GM20000 (cell line): ENCODE measurements around the gene CSF3.
"Not testable (repeated sequence)": the region's sequence is repeated elsewhere in the genome, so short reads cannot be mapped to it uniquely, and the experiment has no call there.

ENCODE experiments used
- DNase-seq: peaks from one replicate; pipeline ENCODE4 v3.0.0; 2012; ENCODE audit warnings: low spot score
- TF ChIP-seq, protein P1 (sequence below): IDR thresholded peaks from 2 replicates; pipeline ENCODE4 v1.5.1; 2012; ENCODE audit warnings: mild to moderate bottlenecking, control low read depth; ENCODE audit errors: extremely low read depth, missing control alignments

The CSF3 gene

DNA sequence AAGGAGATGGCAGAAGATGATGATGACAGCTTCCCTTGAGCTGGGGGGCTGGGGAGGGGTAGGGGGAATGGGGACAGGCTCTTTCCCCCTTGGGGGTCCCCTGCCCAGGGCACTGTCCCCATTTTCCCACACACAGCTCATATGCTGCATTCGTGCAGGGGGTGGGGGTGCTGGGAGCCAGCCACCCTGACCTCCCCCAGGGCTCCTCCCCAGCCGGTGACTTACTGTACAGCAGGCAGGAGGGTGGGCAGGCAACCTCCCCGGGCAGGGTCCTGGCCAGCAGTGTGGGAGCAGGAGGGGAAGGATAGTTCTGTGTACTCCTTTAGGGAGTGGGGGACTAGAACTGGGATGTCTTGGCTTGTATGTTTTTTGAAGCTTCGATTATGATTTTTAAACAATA is 17.7 kb upstream of the CSF3 start:
- TF ChIP-seq, protein P1, sequence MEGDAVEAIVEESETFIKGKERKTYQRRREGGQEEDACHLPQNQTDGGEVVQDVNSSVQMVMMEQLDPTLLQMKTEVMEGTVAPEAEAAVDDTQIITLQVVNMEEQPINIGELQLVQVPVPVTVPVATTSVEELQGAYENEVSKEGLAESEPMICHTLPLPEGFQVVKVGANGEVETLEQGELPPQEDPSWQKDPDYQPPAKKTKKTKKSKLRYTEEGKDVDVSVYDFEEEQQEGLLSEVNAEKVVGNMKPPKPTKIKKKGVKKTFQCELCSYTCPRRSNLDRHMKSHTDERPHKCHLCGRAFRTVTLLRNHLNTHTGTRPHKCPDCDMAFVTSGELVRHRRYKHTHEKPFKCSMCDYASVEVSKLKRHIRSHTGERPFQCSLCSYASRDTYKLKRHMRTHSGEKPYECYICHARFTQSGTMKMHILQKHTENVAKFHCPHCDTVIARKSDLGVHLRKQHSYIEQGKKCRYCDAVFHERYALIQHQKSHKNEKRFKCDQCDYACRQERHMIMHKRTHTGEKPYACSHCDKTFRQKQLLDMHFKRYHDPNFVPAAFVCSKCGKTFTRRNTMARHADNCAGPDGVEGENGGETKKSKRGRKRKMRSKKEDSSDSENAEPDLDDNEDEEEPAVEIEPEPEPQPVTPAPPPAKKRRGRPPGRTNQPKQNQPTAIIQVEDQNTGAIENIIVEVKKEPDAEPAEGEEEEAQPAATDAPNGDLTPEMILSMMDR, result no peak
- no peak for DNase-seq

DNA sequence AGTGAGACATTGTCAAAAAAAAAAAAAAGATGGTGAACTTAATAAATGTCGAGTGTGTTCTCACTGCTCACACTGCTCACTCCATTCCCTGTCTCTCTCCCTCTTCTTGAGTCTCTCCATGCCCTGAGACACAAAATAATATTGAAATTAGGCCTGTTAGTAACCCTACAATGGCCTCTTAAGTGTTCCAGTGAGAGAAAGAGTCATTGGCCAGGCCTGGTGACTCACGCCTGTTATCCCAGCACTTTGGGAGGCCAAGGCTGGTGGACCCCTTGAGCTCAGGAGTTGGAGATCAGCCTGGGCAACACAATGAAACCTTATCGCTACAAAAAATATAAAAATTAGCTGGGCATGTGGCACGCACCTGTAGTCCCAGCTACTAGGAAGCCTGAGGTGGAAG is 16.2 kb upstream of the CSF3 start:
- DNase-seq, result no peak
- TF ChIP-seq, protein P1, result no peak

DNA sequence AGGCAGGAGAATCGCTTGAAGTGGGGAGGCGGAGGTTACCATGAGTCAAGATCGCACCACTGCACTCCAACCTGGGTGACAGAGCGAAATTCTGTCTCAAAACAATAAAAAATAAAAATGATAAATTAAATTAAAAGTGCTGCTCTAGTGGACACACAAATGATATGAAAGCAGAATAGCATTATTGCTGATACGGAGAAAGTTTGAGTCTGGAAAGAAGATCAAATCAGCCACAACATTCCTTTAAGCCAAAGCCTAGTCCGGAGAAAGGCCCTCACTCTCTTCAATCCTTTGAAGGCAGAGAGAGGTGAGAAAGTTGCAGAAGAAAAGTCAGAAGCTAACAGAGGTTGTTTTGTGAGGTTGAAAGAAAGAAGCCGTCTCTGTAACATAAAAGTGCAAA is 15.1 kb upstream of the CSF3 start:
- no peak for DNase-seq
- TF ChIP-seq, protein P1, result no peak

DNA sequence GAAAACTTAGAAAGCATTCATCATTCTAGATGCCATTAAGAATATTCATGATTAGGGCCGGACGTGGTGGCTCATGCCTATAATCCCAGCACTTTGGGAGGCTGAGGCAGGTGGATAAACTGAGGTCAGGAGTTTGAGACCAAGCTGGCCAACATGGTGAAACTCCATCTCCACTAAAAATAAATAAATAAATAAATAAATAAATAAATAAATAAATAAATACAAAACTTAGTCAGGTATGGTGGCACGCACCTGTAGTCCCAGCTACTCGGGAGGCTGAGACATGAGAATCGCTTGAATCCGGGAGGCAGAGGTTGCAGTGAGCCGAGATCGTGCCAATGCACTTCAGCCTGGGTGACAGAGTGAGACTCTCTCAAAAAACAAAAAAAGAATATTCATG is 13.9 kb upstream of the CSF3 start:
- not testable (repeated sequence) for DNase-seq

DNA sequence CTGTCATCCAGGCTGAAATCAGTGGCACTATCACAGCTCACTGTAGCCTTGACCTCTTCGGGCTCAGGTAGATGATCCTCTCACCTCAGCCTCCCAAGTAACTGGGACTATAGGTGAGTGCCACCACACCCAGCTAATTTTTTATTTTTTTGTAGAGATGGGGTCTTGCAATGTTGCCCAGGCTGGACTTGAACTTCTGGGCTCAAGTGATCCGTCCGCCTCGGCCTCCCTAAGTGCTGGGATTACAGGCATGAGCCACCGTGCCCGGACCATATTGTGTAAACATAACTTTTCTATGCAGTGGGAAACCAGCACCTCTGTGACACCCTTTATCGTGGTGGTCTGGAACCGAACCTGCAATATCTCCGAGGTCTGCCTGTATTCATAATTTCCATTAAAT is 11.2 kb upstream of the CSF3 start:
- no peak for DNase-seq
- TF ChIP-seq, protein P1, result no peak

DNA sequence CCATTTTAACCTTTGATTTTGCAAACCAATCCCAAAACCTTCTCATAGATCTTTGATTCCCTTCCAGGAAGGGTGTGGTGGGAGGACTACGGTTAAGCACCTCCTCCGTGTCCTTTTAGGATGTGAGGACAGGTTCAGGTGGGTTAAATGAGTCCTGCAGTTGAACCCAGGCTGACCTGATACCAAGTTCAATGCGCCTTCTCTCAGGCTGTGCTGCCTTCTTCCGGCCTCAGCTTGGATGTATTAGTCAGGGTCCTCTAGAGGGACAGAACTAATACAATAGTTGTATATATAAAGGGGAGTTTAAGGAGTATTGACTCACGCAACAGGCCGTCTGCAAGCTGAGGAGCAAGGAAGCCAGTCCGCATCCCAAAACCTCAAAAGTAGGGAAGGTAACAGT is 10.5 kb upstream of the CSF3 start:
- TF ChIP-seq, protein P1, result no peak
- DNase-seq, result no peak

DNA sequence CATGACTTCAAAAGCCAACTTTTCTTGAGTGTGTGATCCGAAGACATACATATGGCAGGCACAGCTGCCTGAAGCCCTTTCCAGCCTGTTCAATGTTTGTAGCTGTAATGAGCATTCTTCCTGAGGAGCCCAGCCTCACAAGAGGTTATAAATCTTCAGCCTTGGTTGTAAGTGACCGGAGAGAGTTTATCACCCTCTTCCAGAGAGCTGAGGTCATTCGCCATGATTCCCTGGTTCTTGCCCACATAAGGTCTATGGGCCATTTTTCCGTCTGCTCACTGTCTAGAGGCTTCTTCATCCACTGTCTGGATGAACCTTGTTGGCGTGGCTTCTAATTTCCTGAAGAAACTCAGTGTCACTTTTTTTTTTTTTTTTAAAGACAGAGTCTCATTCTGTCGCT is 9.7 kb upstream of the CSF3 start:
- no peak for DNase-seq
- TF ChIP-seq, protein P1, result no peak

DNA sequence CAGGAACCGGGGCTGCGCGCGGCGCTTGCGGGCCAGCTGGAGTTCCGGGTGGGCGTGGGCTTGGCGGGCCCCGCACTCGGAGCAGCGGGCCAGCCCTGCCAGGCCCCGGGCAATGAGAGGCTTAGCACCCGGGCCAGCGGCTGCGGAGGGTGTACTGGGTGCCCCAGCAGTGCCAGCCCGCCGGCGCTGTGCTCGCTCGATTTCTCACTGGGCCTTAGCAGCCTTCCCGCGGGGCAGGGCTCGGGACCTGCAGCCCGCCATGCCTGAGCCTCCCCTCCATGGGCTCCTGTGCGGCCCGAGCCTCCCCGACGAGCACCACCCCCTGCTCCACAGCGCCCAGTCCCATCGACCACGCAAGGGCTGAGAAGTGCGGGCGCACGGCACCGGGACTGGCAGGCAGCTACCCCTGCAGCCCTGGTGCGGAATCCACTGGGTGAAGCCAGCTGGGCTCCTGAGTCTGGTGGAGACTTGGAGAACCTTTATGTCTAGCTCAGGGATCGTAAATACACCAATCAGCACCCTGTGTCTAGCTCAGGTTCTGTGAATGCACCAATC is 4.2 kb upstream of the CSF3 start:
- DNase-seq, result not testable (repeated sequence)

DNA sequence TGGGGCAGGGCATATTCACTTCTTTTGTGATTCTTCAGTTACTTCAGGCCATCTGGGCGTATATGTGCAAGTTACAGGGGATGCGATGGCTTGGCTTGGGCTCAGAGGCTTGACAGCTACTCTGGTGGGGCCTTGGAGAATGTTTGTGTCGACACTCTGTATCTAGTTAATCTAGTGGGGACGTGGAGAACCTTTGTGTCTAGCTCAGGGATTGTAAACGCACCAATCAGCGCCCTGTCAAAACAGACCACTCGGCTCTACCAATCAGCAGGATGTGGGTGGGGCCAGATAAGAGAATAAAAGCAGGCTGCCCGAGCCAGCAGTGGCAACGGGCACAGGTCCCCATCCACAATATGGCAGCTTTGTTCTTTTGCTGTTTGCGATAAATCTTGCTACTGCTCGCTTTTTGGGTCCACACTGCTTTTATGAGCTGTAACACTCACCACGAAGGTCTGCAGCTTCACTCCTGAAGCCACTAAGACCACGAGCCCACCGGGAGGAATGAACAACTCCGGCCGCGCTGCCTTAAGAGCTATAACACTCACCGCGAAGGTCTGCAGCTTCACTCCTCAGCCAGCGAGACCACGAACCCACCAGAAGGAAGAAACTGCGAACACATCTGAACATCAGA is 3.1 kb upstream of the CSF3 start:
- not testable (repeated sequence) for DNase-seq
